Urothelium cell line (cell line): ENCODE results near the gene TTLL11.
A peak's percentile ranks its signal among the peaks of the same experiment; 100 is the strongest.

Source experiments
- DNase-seq: peaks from one replicate; pipeline ENCODE4 v3.0.0; 2011; ENCODE audit warnings: low spot score, mixed read lengths
- FAIRE-seq: peaks from 2 replicates; lab custom pipeline; 2011; peaks lifted over from hg19 to GRCh38; lab: Jason Lieb, UNC

Gene TTLL11

GRCh38 chr9:121821326-121821725 is 271.8 kb downstream of the TTLL11 start:
- no peak for FAIRE-seq
- DNase-seq: no peak

DNA sequence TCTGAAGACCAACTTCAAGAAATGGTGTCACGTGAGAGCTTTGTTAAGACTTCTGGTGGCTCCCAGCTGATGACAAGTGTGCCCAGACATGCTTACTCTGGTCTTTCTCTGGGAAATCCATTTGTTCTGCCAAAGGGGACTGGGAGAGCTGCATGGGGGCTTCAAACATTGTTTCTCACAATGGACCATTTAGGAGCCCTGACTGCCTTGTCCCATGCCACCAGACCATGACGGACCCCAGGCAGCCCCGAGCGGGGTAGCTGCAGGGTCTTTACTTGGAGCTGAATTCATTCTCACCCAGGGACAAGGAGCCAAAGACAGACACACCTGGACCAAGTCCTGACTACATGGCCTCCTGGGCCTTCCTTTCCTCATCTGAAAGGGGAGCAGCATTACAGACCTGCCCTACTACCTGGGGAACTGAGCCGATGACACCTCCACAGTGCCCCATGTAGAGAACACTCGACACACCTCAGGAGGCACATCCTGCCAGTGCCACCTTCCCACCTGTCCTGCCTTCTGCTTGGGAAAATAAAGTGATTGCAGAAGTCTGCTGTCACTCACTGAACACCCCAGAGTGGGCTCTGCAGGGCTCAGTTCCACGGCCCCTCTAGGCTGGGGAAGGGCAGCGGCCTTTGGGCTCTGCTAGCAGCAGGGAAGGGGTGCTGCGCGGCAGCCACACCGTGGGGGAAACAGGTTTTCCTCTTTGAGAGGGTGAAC is 272.7 kb downstream of the TTLL11 start:
- FAIRE-seq: no peak
- DNase-seq: no peak

DNA sequence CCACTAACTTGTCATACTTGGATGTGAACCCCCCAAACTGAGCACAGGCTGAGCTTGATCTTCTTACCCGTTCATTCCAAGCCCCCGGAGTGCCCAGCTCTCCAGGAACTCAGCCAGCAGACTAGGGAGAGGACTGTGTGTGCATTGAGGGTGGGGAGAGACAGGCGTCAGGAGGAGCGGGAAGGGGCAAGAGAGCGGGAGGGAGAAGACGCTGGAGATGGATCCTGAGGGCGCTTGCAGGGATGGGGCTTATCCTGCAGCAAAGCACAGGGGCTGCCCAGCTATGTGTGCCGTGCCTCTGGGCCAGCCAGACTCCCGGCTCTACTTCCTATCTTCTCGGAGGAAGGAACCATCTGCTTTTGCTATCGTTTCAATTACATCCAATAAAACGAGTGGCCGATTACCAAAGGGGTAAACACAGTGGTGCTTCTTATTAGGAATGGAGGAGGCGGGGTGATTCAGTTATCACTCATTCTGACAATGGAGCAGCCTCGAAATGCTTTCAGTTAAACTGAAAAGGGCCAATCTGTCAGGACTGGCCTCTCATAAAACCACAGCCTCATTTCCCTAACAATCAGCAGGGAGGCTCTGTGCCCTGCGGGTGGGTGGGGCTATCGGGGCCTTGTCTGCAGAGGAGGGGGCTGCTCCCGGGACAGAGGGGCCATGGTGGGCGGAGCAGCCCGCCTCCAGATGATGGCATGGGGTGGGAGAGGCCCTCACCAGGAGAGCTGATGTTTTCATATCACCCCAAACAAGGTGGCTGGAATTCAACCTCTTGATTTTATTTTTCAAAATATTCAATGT is 273.5 kb downstream of the TTLL11 start:
- no peak for FAIRE-seq

DNA sequence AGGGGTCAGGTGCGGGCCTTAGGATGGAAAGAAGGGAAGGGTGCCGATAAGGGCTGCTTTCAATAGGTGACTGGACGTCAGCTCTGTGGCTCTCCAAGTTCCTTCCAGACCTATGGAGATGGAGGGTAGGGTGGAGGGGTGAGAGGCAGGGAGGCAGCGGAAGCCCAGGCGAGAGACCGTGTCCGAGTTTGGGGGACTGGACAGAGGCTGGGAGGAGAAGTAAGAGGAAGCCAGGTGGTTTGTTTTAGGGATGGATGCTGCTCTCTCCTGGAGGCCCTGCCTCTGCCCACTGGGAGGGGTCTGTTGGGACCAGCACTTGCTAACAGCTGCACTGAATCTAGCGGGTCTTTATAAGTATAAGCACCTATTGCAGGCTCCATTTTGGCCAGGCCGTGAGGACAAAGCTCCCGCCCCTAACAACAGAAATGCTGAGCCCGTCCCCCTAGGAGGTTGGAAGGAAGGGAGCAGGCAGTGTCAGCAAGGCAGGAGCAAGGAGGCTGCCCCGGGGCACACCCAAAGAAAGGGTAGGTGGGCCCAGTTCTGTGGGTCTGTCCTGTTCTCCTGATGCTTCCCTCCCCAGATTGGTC is 274.2 kb downstream of the TTLL11 start:
- FAIRE-seq (no peak), DNase-seq (no peak)

More for the DNA sequence above, 273.5 kb downstream of the TTLL11 start:
- no peak for DNase-seq

- no peak for DNase-seq
- no peak for FAIRE-seq
These were observed 275.0 kb downstream of the TTLL11 start for GRCh38 chr9:121818016-121818661.

DNA sequence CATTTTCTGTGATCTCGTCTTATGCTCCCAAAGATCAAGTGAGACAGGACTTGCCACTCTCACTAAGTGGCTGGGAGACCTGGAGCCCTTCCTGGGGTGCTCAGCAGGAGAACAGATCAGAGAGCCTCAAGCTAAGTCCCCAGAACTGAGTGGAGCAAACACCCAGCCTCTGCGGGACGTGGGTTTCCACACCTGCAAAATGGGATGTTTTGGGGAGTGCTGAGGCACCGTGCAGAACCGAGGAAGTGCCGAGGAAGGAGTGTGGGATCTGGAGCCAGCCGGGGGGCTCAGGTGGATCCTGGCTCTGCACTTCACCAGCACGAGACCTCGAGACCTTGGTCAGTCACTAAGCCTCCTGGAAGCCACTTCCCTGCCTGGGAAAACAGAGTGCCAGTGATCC is 275.6 kb downstream of the TTLL11 start:
- FAIRE-seq (no peak), DNase-seq (no peak)

- FAIRE-seq (no peak), DNase-seq (no peak)
These were observed 276.2 kb downstream of the TTLL11 start for GRCh38 chr9:121816845-121817450.

GRCh38 chr9:121816449-121816817 is 276.7 kb downstream of the TTLL11 start:
- FAIRE-seq: peak; percentile 61

DNA sequence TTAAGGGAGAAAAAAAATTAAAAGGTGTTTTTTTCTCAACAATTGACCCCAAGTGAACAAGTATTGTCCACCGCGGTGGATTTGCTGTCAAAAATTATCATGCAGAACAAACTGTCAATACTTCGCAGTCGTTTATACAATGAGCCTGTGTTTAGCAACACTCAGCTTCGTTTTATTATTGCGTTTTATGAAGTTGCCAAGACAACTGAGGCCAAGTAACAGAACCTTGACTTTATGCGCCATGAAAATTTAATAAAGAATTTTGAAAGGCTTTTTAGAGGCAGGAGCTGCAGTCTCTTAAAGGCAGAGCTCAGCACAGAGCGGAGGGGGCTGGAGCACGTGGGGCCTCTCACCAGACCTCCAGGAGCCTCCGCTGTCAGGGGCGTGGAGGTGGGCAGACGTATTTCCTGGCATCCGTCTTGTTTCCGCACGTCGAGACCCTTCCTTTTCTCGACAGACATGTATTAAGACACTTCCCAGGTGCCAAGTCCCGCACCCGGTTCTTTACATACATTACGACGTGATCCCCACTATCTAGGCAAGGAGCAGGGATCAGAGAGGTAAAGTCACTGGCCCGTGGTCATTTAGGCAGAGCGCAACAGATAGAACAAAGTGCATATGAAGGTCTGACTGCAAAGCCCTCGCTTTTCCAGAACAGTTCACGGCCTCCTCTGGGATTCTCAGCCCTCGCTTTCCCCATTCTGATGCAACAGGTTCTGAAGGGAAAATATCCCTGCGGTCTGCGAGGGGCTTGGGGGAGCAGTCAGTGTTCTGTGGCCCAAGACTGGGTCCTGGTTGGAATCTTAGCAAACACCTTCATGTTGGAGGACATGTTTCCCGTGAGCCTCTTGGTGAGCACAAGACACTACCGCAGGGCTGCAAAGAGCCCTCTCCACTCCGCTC is 277.3 kb downstream of the TTLL11 start:
- DNase-seq (no peak), FAIRE-seq (no peak)

More at GRCh38 chr9:121816449-121816817, 276.7 kb downstream of the TTLL11 start:
- no peak for DNase-seq

DNA sequence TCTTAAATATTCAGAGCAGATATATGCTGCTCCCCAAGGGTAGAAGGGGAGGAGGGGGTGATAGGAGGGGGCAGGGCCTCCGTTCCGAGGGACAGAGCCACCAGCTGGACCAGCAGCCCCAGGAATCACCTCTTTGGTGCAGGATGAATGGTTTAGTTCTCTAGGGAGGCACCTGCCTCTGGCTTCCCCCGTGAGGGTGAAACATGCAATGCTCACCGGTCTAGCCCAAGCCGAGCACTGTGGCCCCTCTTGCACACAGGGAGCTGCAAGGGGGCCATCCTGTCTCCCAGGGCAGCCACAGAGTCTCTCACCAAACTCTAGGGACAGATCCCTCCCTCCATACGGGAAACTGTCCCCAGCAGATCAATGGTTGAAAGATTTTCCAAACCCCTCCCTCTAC is 278.0 kb downstream of the TTLL11 start:
- DNase-seq (no peak), FAIRE-seq (no peak)

DNA sequence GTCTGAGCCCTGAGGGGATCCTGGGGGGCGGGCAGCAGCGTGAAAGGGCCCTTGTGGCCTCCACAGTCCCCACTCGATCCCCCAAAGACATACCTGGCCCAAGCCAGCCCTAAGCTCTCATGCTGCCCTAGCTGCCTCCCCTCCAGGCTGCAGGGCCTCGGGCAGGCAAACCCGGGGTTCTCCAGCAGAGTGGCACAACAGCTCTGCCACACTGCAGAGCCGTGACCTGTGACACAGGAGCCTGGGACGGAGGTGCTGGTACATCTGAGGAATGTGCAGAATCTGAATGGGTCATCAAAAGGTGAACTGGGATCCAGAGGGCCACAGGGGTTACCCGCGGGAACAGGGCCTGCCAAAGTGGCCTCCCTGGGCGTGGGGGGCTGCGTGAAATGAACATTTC is 278.5 kb downstream of the TTLL11 start:
- FAIRE-seq (no peak), DNase-seq (no peak)

- FAIRE-seq: no peak
- no peak for DNase-seq
These were observed 279.4 kb downstream of the TTLL11 start for GRCh38 chr9:121813519-121814210.

- FAIRE-seq (no peak), DNase-seq (no peak)
These were observed 280.9 kb downstream of the TTLL11 start for GRCh38 chr9:121812159-121812735.

DNA sequence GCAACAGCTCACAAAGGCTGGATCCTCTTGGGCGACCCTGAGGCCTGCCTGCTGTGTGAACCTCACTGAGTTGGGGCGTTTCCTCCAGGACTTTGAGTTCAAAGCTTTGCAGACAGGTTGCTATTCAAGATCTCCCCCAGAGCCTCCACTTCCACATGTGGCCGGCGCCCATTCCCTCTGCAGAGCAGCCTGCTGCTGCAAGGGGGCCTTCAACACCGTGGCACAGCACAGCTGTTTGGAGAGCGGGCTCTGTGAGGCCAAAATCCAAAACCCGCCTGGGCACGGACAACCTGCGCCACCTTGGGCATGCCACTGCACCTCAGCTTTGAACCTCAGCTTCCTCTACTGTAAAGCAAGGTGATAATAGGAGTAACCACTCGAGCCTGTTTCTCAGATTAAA is 281.4 kb downstream of the TTLL11 start:
- DNase-seq (no peak), FAIRE-seq (no peak)

DNA sequence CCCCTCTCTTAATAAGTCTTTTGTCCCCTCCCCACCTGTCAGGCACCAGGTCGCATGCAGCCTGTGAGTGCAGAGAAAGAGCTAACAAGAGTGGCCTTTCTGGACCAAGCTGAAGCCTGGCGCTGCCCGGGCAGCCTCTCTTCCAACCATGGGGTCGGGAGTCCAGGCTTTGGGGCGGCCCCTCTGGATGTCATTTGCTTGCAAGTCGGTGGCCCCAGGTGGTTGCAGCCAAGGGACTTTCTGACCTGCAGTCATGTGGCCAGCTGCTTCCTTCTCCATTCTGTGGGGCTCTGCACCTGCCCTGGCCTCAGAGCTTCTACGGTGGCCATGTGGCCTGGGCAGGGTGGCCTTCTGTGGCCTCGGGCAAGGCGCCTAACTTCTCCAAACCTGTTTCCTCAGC is 282.0 kb downstream of the TTLL11 start:
- FAIRE-seq (no peak), DNase-seq (no peak)

- DNase-seq: no peak
- FAIRE-seq: no peak
These were observed 282.6 kb downstream of the TTLL11 start for GRCh38 chr9:121810489-121810888.

DNA sequence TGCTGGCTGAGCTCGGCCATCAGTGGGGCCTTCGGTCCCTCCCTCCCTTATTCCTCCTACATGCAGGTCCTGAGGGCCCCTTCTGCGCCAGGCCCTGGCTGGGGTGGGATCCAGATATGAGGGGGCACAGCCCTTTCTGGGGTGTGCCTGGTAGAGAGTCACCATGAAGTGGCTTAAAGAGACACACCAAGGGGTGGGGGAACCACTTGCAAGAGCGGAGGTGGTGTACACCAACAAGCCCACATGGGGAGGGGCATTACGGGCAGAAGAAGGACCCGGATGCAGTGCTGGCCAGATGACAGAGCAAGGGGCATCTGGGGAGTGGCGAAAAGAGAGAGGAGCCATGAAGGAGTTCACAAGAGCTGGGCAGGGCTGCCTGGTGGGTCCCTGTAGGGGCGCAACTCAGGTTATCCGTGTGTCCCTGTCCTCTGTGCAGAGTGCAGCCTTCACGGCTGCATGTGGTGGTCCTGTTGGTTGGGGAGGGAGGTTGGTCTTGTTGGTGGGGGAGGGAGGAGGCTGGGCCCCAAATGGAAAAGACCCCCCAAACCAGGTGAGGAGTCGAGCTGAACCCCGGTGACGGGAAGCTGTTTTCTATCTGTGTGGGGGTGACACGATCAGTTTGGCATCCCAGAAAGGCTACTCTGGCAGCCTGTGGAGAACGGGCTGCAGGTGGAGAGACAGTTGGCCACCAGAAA is 283.6 kb downstream of the TTLL11 start:
- FAIRE-seq: no peak
- no peak for DNase-seq

DNA sequence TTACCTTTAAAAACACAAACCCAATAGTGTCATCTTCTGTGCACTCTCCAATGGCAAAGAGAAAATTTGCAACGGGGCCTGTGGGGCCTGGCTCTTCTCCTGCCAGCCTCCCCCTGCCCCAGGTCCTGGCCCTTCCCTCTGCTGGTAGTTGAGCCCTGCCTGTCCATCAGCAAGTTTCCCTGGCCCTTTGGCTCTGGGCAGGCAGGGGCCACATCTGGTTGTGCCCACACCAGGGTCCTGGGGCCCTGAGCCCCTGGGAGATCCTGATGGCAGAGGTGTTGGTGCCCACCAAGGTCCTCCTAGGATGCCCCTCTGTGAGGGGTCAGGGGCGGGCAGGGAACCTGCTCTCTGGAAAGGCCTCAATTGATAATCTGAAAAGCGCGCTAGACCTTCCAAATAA is 284.3 kb downstream of the TTLL11 start:
- DNase-seq (no peak), FAIRE-seq (no peak)
